GM23338 (cell line): Measurements from ENCODE around the gene RNFT2. TPM values are rescaled to one million over a fixed set of nuclear protein-coding genes. Genes with fewer than 3 reads are reported as not detected.

Experiments
- ATAC-seq: fragments of 200-7000 bp; cut with Tn5 transposase; 3 replicates; pipeline ENCODE4 v1.9.1; 2020
- DNase-seq: peaks from one replicate; pipeline ENCODE4 v3.0.0-alpha.2; 2015; ENCODE audit warnings: low spot score
- H2AFZ ChIP-seq: fragments of 200-600 bp; sonication (generic); 2 replicates; pipeline ENCODE4 v1.8.0; 2016; ENCODE audit warnings: antibody characterized with exemption, mild to moderate bottlenecking, moderate library complexity
- H3F3A ChIP-seq: fragments of 200-600 bp; sonication (generic); replicated peaks from 2 replicates; pipeline ENCODE4 v1.8.0; 2017; ENCODE audit warnings: antibody characterized with exemption, mixed run types, low read depth
- H3K27ac ChIP-seq: fragments of 200-600 bp; sonication (generic); 2 replicates; pipeline ENCODE4 v1.6.1; 2016; ENCODE audit warnings: low read depth
- H3K27me3 ChIP-seq: fragments of 200-600 bp; sonication (generic); 2 replicates; pipeline ENCODE4 v1.8.0; 2016; ENCODE audit warnings: mild to moderate bottlenecking, mixed run types, moderate library complexity; ENCODE audit not compliant: insufficient read depth
- H3K36me3 ChIP-seq: fragments of 200-600 bp; sonication (generic); 2 replicates; pipeline ENCODE4 v1.8.0; 2016; ENCODE audit warnings: mild to moderate bottlenecking; ENCODE audit not compliant: insufficient read depth
- H3K4me1 ChIP-seq: fragments of 200-600 bp; sonication (generic); 2 replicates; pipeline ENCODE4 v1.8.0; 2016; ENCODE audit warnings: mild to moderate bottlenecking, moderate library complexity; ENCODE audit not compliant: insufficient read depth
- H3K4me2 ChIP-seq: fragments of 200-600 bp; sonication (generic); 2 replicates; pipeline ENCODE4 v1.7.1; 2017; ENCODE audit warnings: mixed run types
- H3K4me3 ChIP-seq: fragments of 200-600 bp; sonication (generic); 2 replicates; pipeline ENCODE4 v1.6.1; 2016; ENCODE audit warnings: mixed run types
- H3K79me2 ChIP-seq: fragments of 200-600 bp; sonication (generic); replicated peaks from 2 replicates; pipeline ENCODE4 v1.8.0; 2017; ENCODE audit warnings: mild to moderate bottlenecking; ENCODE audit not compliant: insufficient read depth
- H3K9me2 ChIP-seq: fragments of 200-600 bp; sonication (generic); 2 replicates; pipeline ENCODE4 v1.8.0; 2017; ENCODE audit not compliant: insufficient read depth
- H4K20me1 ChIP-seq: fragments of 200-600 bp; sonication (generic); replicated peaks from 2 replicates; pipeline ENCODE4 v1.8.0; 2017; ENCODE audit warnings: mild to moderate bottlenecking; ENCODE audit not compliant: insufficient read depth
- H3K27ac Mint-ChIP-seq: 2 replicates; pipeline ENCODE4 v1.8.0; 2020; ENCODE audit warnings: inconsistent platforms, mild to moderate bottlenecking, moderate library complexity, mixed read lengths
- H3K27me3 Mint-ChIP-seq: 3 replicates; pipeline ENCODE4 v1.8.0; 2022; ENCODE audit warnings: low read depth, mild to moderate bottlenecking, moderate library complexity, mixed read lengths, inconsistent platforms; ENCODE audit not compliant: insufficient read depth, poor library complexity
- H3K36me3 Mint-ChIP-seq: 3 replicates; pipeline ENCODE4 v1.8.0; 2021; ENCODE audit warnings: low read depth, mild to moderate bottlenecking, inconsistent platforms, moderate library complexity, mixed read lengths
- H3K4me1 Mint-ChIP-seq: 3 replicates; pipeline ENCODE4 v1.8.0; 2020; ENCODE audit warnings: mild to moderate bottlenecking, inconsistent platforms, mixed read lengths
- H3K4me3 Mint-ChIP-seq: 3 replicates; pipeline ENCODE4 v1.8.0; 2021; ENCODE audit warnings: moderate library complexity, mild to moderate bottlenecking, inconsistent platforms, mixed read lengths
- H3K9me3 Mint-ChIP-seq: 3 replicates; pipeline ENCODE4 v1.8.0; 2020; ENCODE audit warnings: moderate library complexity, mild to moderate bottlenecking, inconsistent platforms, mixed read lengths
- CREB1 ChIP-seq: fragments of 250-450 bp; sonication (Bioruptor Pico); IDR thresholded peaks from 2 replicates; pipeline ENCODE4 v1.5.0; 2020; ENCODE audit warnings: low read depth, mild to moderate bottlenecking, moderate library complexity
- CTCF ChIP-seq, 2 experiments: fragments of 200-600 bp in 1 of 2; sonication (generic) in 1 of 2; conservative IDR thresholded peaks; 2 replicates each; pipeline versions ENCODE4 v1.5.1 to v1.6.1; 2016 to 2017; ENCODE audit warnings: antibody characterized with exemption in 2 of 2, low read depth in 2 of 2, mild to moderate bottlenecking in 2 of 2, moderate library complexity in 1 of 2
- ETS1 ChIP-seq: IDR thresholded peaks from 2 replicates; pipeline ENCODE4 v1.6.1; 2016; ENCODE audit warnings: antibody characterized with exemption
- EZH2 ChIP-seq: fragments of 200-600 bp; sonication (generic); IDR thresholded peaks from one replicate; pipeline ENCODE4 v1.8.0; 2017; ENCODE audit warnings: antibody characterized with exemption, mild to moderate bottlenecking, low read depth; ENCODE audit not compliant: unreplicated experiment
- EZH2phosphoT487 ChIP-seq: fragments of 200-600 bp; sonication (generic); IDR thresholded peaks from one replicate; pipeline ENCODE4 v1.8.1; 2018; ENCODE audit warnings: antibody characterized with exemption; ENCODE audit not compliant: unreplicated experiment
- JUNB ChIP-seq: IDR thresholded peaks from one replicate; pipeline ENCODE4 v1.6.1; 2016; ENCODE audit warnings: antibody characterized with exemption; ENCODE audit not compliant: unreplicated experiment
- NANOG ChIP-seq: IDR thresholded peaks from 2 replicates; pipeline ENCODE4 v1.6.1; 2016; ENCODE audit warnings: antibody characterized with exemption, borderline replicate concordance
- POLR2AphosphoS5 ChIP-seq: IDR thresholded peaks from 2 replicates; pipeline ENCODE4 v1.6.1; 2016; ENCODE audit warnings: antibody characterized with exemption, low read depth
- REST ChIP-seq: IDR thresholded peaks from one replicate; pipeline ENCODE4 v1.6.1; 2018; ENCODE audit warnings: antibody characterized with exemption; ENCODE audit not compliant: unreplicated experiment
- STAT1 ChIP-seq: IDR thresholded peaks from one replicate; pipeline ENCODE4 v1.6.1; 2016; ENCODE audit warnings: antibody characterized with exemption; ENCODE audit not compliant: unreplicated experiment
- ZNF114 ChIP-seq: fragments of 250-450 bp; sonication (Bioruptor Pico); IDR thresholded peaks from 2 replicates; pipeline ENCODE4 v1.5.0; 2020; ENCODE audit warnings: mild to moderate bottlenecking, moderate library complexity
- ZNF331 ChIP-seq: fragments of 250-450 bp; sonication (Bioruptor Pico); IDR thresholded peaks from 2 replicates; pipeline ENCODE4 v1.5.0; 2020; ENCODE audit warnings: low read depth, mild to moderate bottlenecking, moderate library complexity
- ZNF462 ChIP-seq: fragments of 250-450 bp; sonication (Bioruptor Pico); IDR thresholded peaks from 2 replicates; pipeline ENCODE4 v1.5.0; 2020; ENCODE audit warnings: mild to moderate bottlenecking, moderate library complexity
- polyA plus RNA-seq: library from polyadenylated mRNA; unstranded; fragments of >200 nt; fragmentation: Nextera tagmentation; extraction: Ambion mirVana; gene quantifications from 2 replicates; pipeline ENCODE4 v1.2.1, GENCODE V29; 2016
- total RNA-seq: library from RNA; depleted of rRNA; stranded (reverse); fragments of >200 nt; shearing (Covaris generic); gene quantifications from 2 replicates; pipeline ENCODE4 v1.2.3, GENCODE V29; 2014

RNFT2 gene
- total and polyA plus RNA-seq, 2 experiments from 2014 or later = 19.3 to 22.9 TPM

- no peak for TF ChIP-seq CTCF (conservative IDR thresholded peaks at IDR 0.05; ENCODE audit: low read depth in 2 of 2)
- TF ChIP-seq EZH2phosphoT487 = no peak
- TF ChIP-seq POLR2AphosphoS5 = no peak
- no peak for TF ChIP-seq ETS1
- TF ChIP-seq EZH2 = no peak
- no peak for TF ChIP-seq NANOG
Observed at GRCh38 chr12:116885491-116885890, 147.4 kb downstream of the RNFT2 start (continued).

- ATAC-seq = no peak
- Histone ChIP-seq H2AFZ (no peak overlapping the region), H3K4me2 (no peak overlapping the region), H3K4me3 (no peak overlapping the region), H3K27ac (no peak overlapping the region), H3K9me2 (no peaks in the 10 kb centered on the region), H4K20me1 (no peaks in the 10 kb centered on the region), H3K4me1 (peaks cover 5% of the 10 kb centered on the region), H3K27me3 (peaks cover 27% of the 10 kb centered on the region), H3K79me2 (no peaks in the 10 kb centered on the region), H3F3A (peaks cover 4% of the 10 kb centered on the region; the same call in 1 of the 2 replicates), H3K36me3 (no peaks in the 10 kb centered on the region)
- no peak overlapping the region for H3K4me3 Mint-ChIP-seq
- no peak overlapping the region for H3K27ac Mint-ChIP-seq
- DNase-seq = no peak
- no peaks in the 10 kb centered on the region for H3K36me3 Mint-ChIP-seq
- peaks cover 16% of the 10 kb centered on the region for H3K27me3 Mint-ChIP-seq
- H3K9me3 Mint-ChIP-seq = no peaks in the 10 kb centered on the region
- peaks cover 5% of the 10 kb centered on the region; the same call in 2 of the 3 replicates for H3K4me1 Mint-ChIP-seq
- TF ChIP-seq NANOG (no peak), EZH2phosphoT487 (no peak), JUNB (no peak), STAT1 (no peak), POLR2AphosphoS5 (no peak), REST (no peak), CREB1 (CRISPR knock-in tag) (no peak), ZNF331 (CRISPR knock-in tag) (no peak), ZNF462 (CRISPR knock-in tag) (no peak), ZNF114 (no peak)
Observed at GRCh38 chr12:116887244-116887643, 149.1 kb downstream of the RNFT2 start.
